H1 (cell line): ENCODE results near the gene CERT1. TPM values are rescaled to one million over a fixed set of nuclear protein-coding genes. Genes with fewer than 3 reads are reported as not detected.

Experiments
- ATF2 ChIP-seq: IDR thresholded peaks from 2 replicates; pipeline ENCODE4 v1.6.1; 2012; ENCODE audit warnings: low read length, inconsistent platforms
- CHD7 ChIP-seq: fragments of 300-600 bp; sonication (generic); IDR thresholded peaks from 2 replicates; pipeline ENCODE4 v1.7.1; 2012; ENCODE audit warnings: low read length, moderate library complexity, mild to moderate bottlenecking, inconsistent platforms; ENCODE audit not compliant: insufficient replicate concordance
- EGR1 ChIP-seq: IDR thresholded peaks from 2 replicates; pipeline ENCODE4 v1.6.1; 2011; ENCODE audit warnings: low read depth, low read length, borderline replicate concordance
- KDM4A ChIP-seq: IDR thresholded peaks from one replicate; pipeline ENCODE4 v1.7.1; 2012; ENCODE audit warnings: low read depth, mild to moderate bottlenecking, moderate library complexity, low read length, inconsistent platforms; ENCODE audit not compliant: severe bottlenecking
- polyA plus RNA-seq, 7 experiments: library from polyadenylated mRNA; depleted of rRNA in 3 of 7; stranded (reverse) in 5 of 7; unstranded in 2 of 7; fragments of >200 nt in 5 of 7; fragments of 200-250 nt in 2 of 7; gene quantifications; 1 replicate in 5 of 7; 2 replicates in 1 of 7; 4 replicates in 1 of 7; pipeline versions ENCODE4 v1.2.1 to v1.2.3, GENCODE V29; 2011 to 2013; ENCODE audit warnings: missing spikeins in 2 of 7, mixed read lengths in 2 of 7
- total RNA-seq: library from RNA; stranded (reverse); fragmentation: NEBNext Ultra II Directional; extraction: Animal tissue kit (Norgen Biotek cat#: 25700); gene quantifications from 2 replicates; pipeline ENCODE4 v1.2.1, GENCODE V29; 2021

The CERT1 gene
- total and polyA plus RNA-seq, 2 of the 8 experiments (the other 6 are each of a cell fraction or from before 2014, with no cell fraction given) = 7.8 to 55.3 TPM

GRCh38 chr5:75498208-75498777, 13.1 kb downstream of the CERT1 start (continued):
- no peak for TF ChIP-seq CHD7
- TF ChIP-seq EGR1 = no peak
- no peak for TF ChIP-seq KDM4A
- no peak for TF ChIP-seq ATF2
